GM23338 (cell line): Measurements from ENCODE around the gene JAG2. TPM values are rescaled to one million over a fixed set of nuclear protein-coding genes. Genes with fewer than 3 reads are reported as not detected.

Experiments
- ATAC-seq: fragments of 200-7000 bp; cut with Tn5 transposase; 3 replicates; pipeline ENCODE4 v1.9.1; 2020
- DNase-seq: peaks from one replicate; pipeline ENCODE4 v3.0.0-alpha.2; 2015; ENCODE audit warnings: low spot score
- H2AFZ ChIP-seq: fragments of 200-600 bp; sonication (generic); 2 replicates; pipeline ENCODE4 v1.8.0; 2016; ENCODE audit warnings: antibody characterized with exemption, mild to moderate bottlenecking, moderate library complexity
- H3F3A ChIP-seq: fragments of 200-600 bp; sonication (generic); replicated peaks from 2 replicates; pipeline ENCODE4 v1.8.0; 2017; ENCODE audit warnings: antibody characterized with exemption, mixed run types, low read depth
- H3K27ac ChIP-seq: fragments of 200-600 bp; sonication (generic); 2 replicates; pipeline ENCODE4 v1.6.1; 2016; ENCODE audit warnings: low read depth
- H3K27me3 ChIP-seq: fragments of 200-600 bp; sonication (generic); 2 replicates; pipeline ENCODE4 v1.8.0; 2016; ENCODE audit warnings: mild to moderate bottlenecking, mixed run types, moderate library complexity; ENCODE audit not compliant: insufficient read depth
- H3K36me3 ChIP-seq: fragments of 200-600 bp; sonication (generic); 2 replicates; pipeline ENCODE4 v1.8.0; 2016; ENCODE audit warnings: mild to moderate bottlenecking; ENCODE audit not compliant: insufficient read depth
- H3K4me1 ChIP-seq: fragments of 200-600 bp; sonication (generic); 2 replicates; pipeline ENCODE4 v1.8.0; 2016; ENCODE audit warnings: mild to moderate bottlenecking, moderate library complexity; ENCODE audit not compliant: insufficient read depth
- H3K4me2 ChIP-seq: fragments of 200-600 bp; sonication (generic); 2 replicates; pipeline ENCODE4 v1.7.1; 2017; ENCODE audit warnings: mixed run types
- H3K4me3 ChIP-seq: fragments of 200-600 bp; sonication (generic); 2 replicates; pipeline ENCODE4 v1.6.1; 2016; ENCODE audit warnings: mixed run types
- H3K79me2 ChIP-seq: fragments of 200-600 bp; sonication (generic); replicated peaks from 2 replicates; pipeline ENCODE4 v1.8.0; 2017; ENCODE audit warnings: mild to moderate bottlenecking; ENCODE audit not compliant: insufficient read depth
- H3K9me2 ChIP-seq: fragments of 200-600 bp; sonication (generic); 2 replicates; pipeline ENCODE4 v1.8.0; 2017; ENCODE audit not compliant: insufficient read depth
- H4K20me1 ChIP-seq: fragments of 200-600 bp; sonication (generic); replicated peaks from 2 replicates; pipeline ENCODE4 v1.8.0; 2017; ENCODE audit warnings: mild to moderate bottlenecking; ENCODE audit not compliant: insufficient read depth
- H3K27ac Mint-ChIP-seq: 2 replicates; pipeline ENCODE4 v1.8.0; 2020; ENCODE audit warnings: inconsistent platforms, mild to moderate bottlenecking, moderate library complexity, mixed read lengths
- H3K27me3 Mint-ChIP-seq: 3 replicates; pipeline ENCODE4 v1.8.0; 2022; ENCODE audit warnings: low read depth, mild to moderate bottlenecking, moderate library complexity, mixed read lengths, inconsistent platforms; ENCODE audit not compliant: insufficient read depth, poor library complexity
- H3K36me3 Mint-ChIP-seq: 3 replicates; pipeline ENCODE4 v1.8.0; 2021; ENCODE audit warnings: low read depth, mild to moderate bottlenecking, inconsistent platforms, moderate library complexity, mixed read lengths
- H3K4me1 Mint-ChIP-seq: 3 replicates; pipeline ENCODE4 v1.8.0; 2020; ENCODE audit warnings: mild to moderate bottlenecking, inconsistent platforms, mixed read lengths
- H3K4me3 Mint-ChIP-seq: 3 replicates; pipeline ENCODE4 v1.8.0; 2021; ENCODE audit warnings: moderate library complexity, mild to moderate bottlenecking, inconsistent platforms, mixed read lengths
- H3K9me3 Mint-ChIP-seq: 3 replicates; pipeline ENCODE4 v1.8.0; 2020; ENCODE audit warnings: moderate library complexity, mild to moderate bottlenecking, inconsistent platforms, mixed read lengths
- CTCF ChIP-seq, 2 experiments: fragments of 200-600 bp in 1 of 2; sonication (generic) in 1 of 2; conservative IDR thresholded peaks; 2 replicates each; pipeline versions ENCODE4 v1.5.1 to v1.6.1; 2016 to 2017; ENCODE audit warnings: antibody characterized with exemption in 2 of 2, low read depth in 2 of 2, mild to moderate bottlenecking in 2 of 2, moderate library complexity in 1 of 2
- EZH2 ChIP-seq: fragments of 200-600 bp; sonication (generic); IDR thresholded peaks from one replicate; pipeline ENCODE4 v1.8.0; 2017; ENCODE audit warnings: antibody characterized with exemption, mild to moderate bottlenecking, low read depth; ENCODE audit not compliant: unreplicated experiment
- EZH2phosphoT487 ChIP-seq: fragments of 200-600 bp; sonication (generic); IDR thresholded peaks from one replicate; pipeline ENCODE4 v1.8.1; 2018; ENCODE audit warnings: antibody characterized with exemption; ENCODE audit not compliant: unreplicated experiment
- JUNB ChIP-seq: IDR thresholded peaks from one replicate; pipeline ENCODE4 v1.6.1; 2016; ENCODE audit warnings: antibody characterized with exemption; ENCODE audit not compliant: unreplicated experiment
- POLR2AphosphoS5 ChIP-seq: IDR thresholded peaks from 2 replicates; pipeline ENCODE4 v1.6.1; 2016; ENCODE audit warnings: antibody characterized with exemption, low read depth
- STAT1 ChIP-seq: IDR thresholded peaks from one replicate; pipeline ENCODE4 v1.6.1; 2016; ENCODE audit warnings: antibody characterized with exemption; ENCODE audit not compliant: unreplicated experiment
- ZNF114 ChIP-seq: fragments of 250-450 bp; sonication (Bioruptor Pico); IDR thresholded peaks from 2 replicates; pipeline ENCODE4 v1.5.0; 2020; ENCODE audit warnings: mild to moderate bottlenecking, moderate library complexity
- ZNF331 ChIP-seq: fragments of 250-450 bp; sonication (Bioruptor Pico); IDR thresholded peaks from 2 replicates; pipeline ENCODE4 v1.5.0; 2020; ENCODE audit warnings: low read depth, mild to moderate bottlenecking, moderate library complexity
- polyA plus RNA-seq: library from polyadenylated mRNA; unstranded; fragments of >200 nt; fragmentation: Nextera tagmentation; extraction: Ambion mirVana; gene quantifications from 2 replicates; pipeline ENCODE4 v1.2.1, GENCODE V29; 2016
- total RNA-seq: library from RNA; depleted of rRNA; stranded (reverse); fragments of >200 nt; shearing (Covaris generic); gene quantifications from 2 replicates; pipeline ENCODE4 v1.2.3, GENCODE V29; 2014

The JAG2 gene
- total and polyA plus RNA-seq, 2 experiments from 2014 or later = 1.9 to 10.3 TPM

GRCh38 chr14:105173145-105173544 is 4.6 kb upstream of the JAG2 start:
- Histone ChIP-seq H3K27me3 (peaks cover 6% of the 10 kb centered on the region; the same call in 1 of the 2 replicates), H3K27ac (no peak overlapping the region), H3K36me3 (no peaks in the 10 kb centered on the region), H4K20me1 (no peaks in the 10 kb centered on the region; the same call in 1 of the 2 replicates), H3K4me3 (no peak overlapping the region), H3K79me2 (no peaks in the 10 kb centered on the region), H3K4me2 (no peak overlapping the region), H3K4me1 (no peaks in the 10 kb centered on the region), H2AFZ (no peak overlapping the region), H3K9me2 (no peaks in the 10 kb centered on the region), H3F3A (no peaks in the 10 kb centered on the region)
- H3K27ac Mint-ChIP-seq = no peak overlapping the region
- no peaks in the 10 kb centered on the region for H3K9me3 Mint-ChIP-seq
- no peak overlapping the region for H3K4me3 Mint-ChIP-seq
- TF ChIP-seq EZH2phosphoT487 = no peak
- no peak for TF ChIP-seq CTCF (conservative IDR thresholded peaks at IDR 0.05; ENCODE audit: low read depth in 2 of 2)
- ATAC-seq = no peak
- H3K27me3 Mint-ChIP-seq = peaks cover 11% of the 10 kb centered on the region
- DNase-seq = no peak
- H3K36me3 Mint-ChIP-seq = no peaks in the 10 kb centered on the region
- H3K4me1 Mint-ChIP-seq = no peaks in the 10 kb centered on the region

GRCh38 chr14:105172476-105172875 is 3.9 kb upstream of the JAG2 start:
- Mint-ChIP-seq H3K4me1 (no peaks in the 10 kb centered on the region), H3K4me3 (no peak overlapping the region), H3K27me3 (peaks cover 11% of the 10 kb centered on the region), H3K36me3 (no peaks in the 10 kb centered on the region), H3K27ac (no peak overlapping the region), H3K9me3 (no peaks in the 10 kb centered on the region)
- Histone ChIP-seq H3K4me2 (no peak overlapping the region), H3K79me2 (no peaks in the 10 kb centered on the region), H3K27me3 (peaks cover 11% of the 10 kb centered on the region; the same call in 1 of the 2 replicates), H4K20me1 (no peaks in the 10 kb centered on the region; the same call in 1 of the 2 replicates), H3K4me3 (no peak overlapping the region), H3K36me3 (no peaks in the 10 kb centered on the region), H3F3A (no peaks in the 10 kb centered on the region), H2AFZ (no peak overlapping the region), H3K27ac (no peak overlapping the region), H3K9me2 (no peaks in the 10 kb centered on the region), H3K4me1 (no peaks in the 10 kb centered on the region)
- DNase-seq = no peak
- TF ChIP-seq ZNF331 (CRISPR knock-in tag) = no peak
- TF ChIP-seq POLR2AphosphoS5 = no peak
- no peak for TF ChIP-seq JUNB
- no peak for TF ChIP-seq EZH2phosphoT487
- ATAC-seq = no peak

GRCh38 chr14:105171004-105171673 is 2.6 kb upstream of the JAG2 start:
- no peaks in the 10 kb centered on the region; the same call in 2 of the 3 replicates for H3K9me3 Mint-ChIP-seq
- no peak overlapping the region for H3K4me3 ChIP-seq
- H3K4me1 ChIP-seq = no peaks in the 10 kb centered on the region
- no peak overlapping the region for H3K4me2 ChIP-seq
- H4K20me1 ChIP-seq = no peaks in the 10 kb centered on the region; the same call in 1 of the 2 replicates
- no peaks in the 10 kb centered on the region for H3K36me3 ChIP-seq
- no peaks in the 10 kb centered on the region for H3F3A ChIP-seq
- ATAC-seq (no peak), DNase-seq (no peak)
- H3K27me3 ChIP-seq = peaks cover 20% of the 10 kb centered on the region
- H3K27ac Mint-ChIP-seq = no peak overlapping the region
- no peaks in the 10 kb centered on the region for H3K4me1 Mint-ChIP-seq
- H3K27me3 Mint-ChIP-seq = peaks cover 20% of the 10 kb centered on the region
- no peak for TF ChIP-seq STAT1
- no peak for TF ChIP-seq ZNF114 (CRISPR knock-in tag)
- no peak for TF ChIP-seq EZH2
- no peaks in the 10 kb centered on the region for H3K9me2 ChIP-seq
- H3K4me3 Mint-ChIP-seq = no peak overlapping the region
- H3K36me3 Mint-ChIP-seq = no peaks in the 10 kb centered on the region
- H2AFZ ChIP-seq = no peak overlapping the region
- H3K79me2 ChIP-seq = no peaks in the 10 kb centered on the region
- H3K27ac ChIP-seq = no peak overlapping the region
